H9 (cell line): ENCODE measurements around the gene TMEM125. TPM values are rescaled to one million over a fixed set of nuclear protein-coding genes. Genes with fewer than 3 reads are reported as not detected.

ENCODE experiments used
- DNase-seq: peaks from one replicate; pipeline ENCODE4 v3.0.0-alpha.2; 2017
- H2AFZ ChIP-seq: one replicate; pipeline ENCODE4 v1.6.1; 2013; ENCODE audit warnings: mild to moderate bottlenecking, low read length, control low read depth, moderate library complexity
- H2AK5ac ChIP-seq: 2 replicates; pipeline ENCODE4 v1.6.1; 2013; ENCODE audit warnings: low read length, control low read depth, mixed read lengths; ENCODE audit not compliant: insufficient read length
- H2BK120ac ChIP-seq: one replicate; pipeline ENCODE4 v1.6.1; 2013; ENCODE audit warnings: low read depth, mild to moderate bottlenecking, low read length, control low read depth, inconsistent platforms; ENCODE audit not compliant: poor library complexity, severe bottlenecking
- H2BK12ac ChIP-seq: 2 replicates; pipeline ENCODE4 v1.6.1; 2013; ENCODE audit warnings: low read length, control low read depth, mixed read lengths, low read depth; ENCODE audit not compliant: insufficient read length
- H2BK15ac ChIP-seq: 2 replicates; pipeline ENCODE4 v1.6.1; 2013; ENCODE audit warnings: low read depth, low read length, control low read depth
- H2BK20ac ChIP-seq: one replicate; pipeline ENCODE4 v1.6.1; 2013; ENCODE audit warnings: low read depth, mild to moderate bottlenecking, low read length, control low read depth, inconsistent platforms; ENCODE audit not compliant: poor library complexity, severe bottlenecking
- H2BK5ac ChIP-seq: 2 replicates; pipeline ENCODE4 v1.6.1; 2013; ENCODE audit warnings: low read length, control low read depth, mixed read lengths; ENCODE audit not compliant: insufficient read length
- H3K14ac ChIP-seq: 2 replicates; pipeline ENCODE4 v1.6.1; 2013; ENCODE audit warnings: low read length, control low read depth; ENCODE audit not compliant: insufficient read depth
- H3K18ac ChIP-seq: 2 replicates; pipeline ENCODE4 v1.6.1; 2013; ENCODE audit warnings: low read depth, mild to moderate bottlenecking, mixed read lengths, low read length, control low read depth; ENCODE audit not compliant: insufficient read length
- H3K23ac ChIP-seq: 2 replicates; pipeline ENCODE4 v1.6.1; 2013; ENCODE audit warnings: low read length, control low read depth, mixed read lengths, low read depth; ENCODE audit not compliant: insufficient read length
- H3K23me2 ChIP-seq: 2 replicates; pipeline ENCODE4 v1.6.1; 2013; ENCODE audit warnings: low read depth, mild to moderate bottlenecking, mixed read lengths, low read length, control low read depth; ENCODE audit not compliant: insufficient read length, poor library complexity, severe bottlenecking
- H3K27ac ChIP-seq: 2 replicates; pipeline ENCODE4 v1.5.1; 2013; ENCODE audit warnings: low read length, control low read depth, mixed read lengths, low read depth; ENCODE audit not compliant: insufficient read length
- H3K27me3 ChIP-seq: 2 replicates; pipeline ENCODE4 v1.6.1; 2013; ENCODE audit warnings: low read length, control low read depth, inconsistent platforms; ENCODE audit not compliant: insufficient read depth
- H3K4ac ChIP-seq: 2 replicates; pipeline ENCODE4 v1.6.1; 2013; ENCODE audit warnings: low read depth, mild to moderate bottlenecking, control low read depth, inconsistent platforms, low read length, moderate library complexity
- H3K4me1 ChIP-seq: 2 replicates; pipeline ENCODE4 v1.6.1; 2013; ENCODE audit warnings: low read length, control low read depth, inconsistent platforms; ENCODE audit not compliant: insufficient read depth
- H3K4me2 ChIP-seq: 2 replicates; pipeline ENCODE4 v1.6.1; 2013; ENCODE audit warnings: low read length, control low read depth, mixed read lengths; ENCODE audit not compliant: insufficient read length, insufficient read depth
- H3K56ac ChIP-seq: 2 replicates; pipeline ENCODE4 v1.6.1; 2013; ENCODE audit warnings: low read depth, mild to moderate bottlenecking, mixed read lengths, low read length, control low read depth; ENCODE audit not compliant: insufficient read length
- H3K79me1 ChIP-seq: 2 replicates; pipeline ENCODE4 v1.6.1; 2013; ENCODE audit warnings: low read depth, mild to moderate bottlenecking, moderate library complexity, low read length, control low read depth, inconsistent platforms; ENCODE audit not compliant: insufficient read depth, poor library complexity, severe bottlenecking
- H3K79me2 ChIP-seq: 2 replicates; pipeline ENCODE4 v1.6.1; 2013; ENCODE audit warnings: low read length, control low read depth, inconsistent platforms; ENCODE audit not compliant: insufficient read depth
- H3K9ac ChIP-seq: 2 replicates; pipeline ENCODE4 v1.6.1; 2013; ENCODE audit warnings: low read length, control low read depth, mixed read lengths; ENCODE audit not compliant: insufficient read length; ENCODE audit errors: extremely low read depth
- H3K9me3 ChIP-seq: one replicate; pipeline ENCODE4 v1.6.1; 2013; ENCODE audit warnings: low read depth, low read length, inconsistent platforms; ENCODE audit not compliant: control insufficient read depth
- H3T11ph ChIP-seq: one replicate; pipeline ENCODE4 v1.6.1; 2013; ENCODE audit warnings: mild to moderate bottlenecking, low read length, control low read depth, inconsistent platforms
- H4K20me1 ChIP-seq: one replicate; pipeline ENCODE4 v1.6.1; 2013; ENCODE audit not compliant: control insufficient read depth, insufficient read length, insufficient read depth
- H4K5ac ChIP-seq: 2 replicates; pipeline ENCODE4 v1.6.1; 2013; ENCODE audit warnings: low read depth, mild to moderate bottlenecking, mixed read lengths, low read length, control low read depth; ENCODE audit not compliant: insufficient read length
- H4K8ac ChIP-seq: replicated peaks from 2 replicates; pipeline ENCODE4 v1.6.1; 2013; ENCODE audit warnings: low read length, control low read depth, mixed read lengths, low read depth; ENCODE audit not compliant: insufficient read length
- H4K91ac ChIP-seq: 2 replicates; pipeline ENCODE4 v1.6.1; 2013; ENCODE audit warnings: low read depth, mild to moderate bottlenecking, moderate library complexity, mixed read lengths, low read length, control low read depth; ENCODE audit not compliant: insufficient read length
- H3K27ac Mint-ChIP-seq, 3 experiments: 2 replicates in 2 of 3; 3 replicates in 1 of 3; pipeline ENCODE4 v1.8.0; 2020 to 2021; ENCODE audit warnings: mixed read lengths in 3 of 3, mild to moderate bottlenecking in 1 of 3, moderate library complexity in 1 of 3
- H3K27me3 Mint-ChIP-seq: 2 replicates; pipeline ENCODE4 v1.8.0; 2021; ENCODE audit warnings: low read depth, mild to moderate bottlenecking, moderate library complexity, mixed read lengths
- H3K36me3 Mint-ChIP-seq, 3 experiments: 2 replicates in 2 of 3; 3 replicates in 1 of 3; pipeline ENCODE4 v1.8.0; 2020 to 2021; ENCODE audit warnings: low read depth in 3 of 3, mixed read lengths in 3 of 3; ENCODE audit not compliant: insufficient read depth in 1 of 3
- H3K4me1 Mint-ChIP-seq, 2 experiments: 2 replicates each; pipeline ENCODE4 v1.8.0; 2020; ENCODE audit warnings: mixed read lengths in 2 of 2
- H3K4me3 Mint-ChIP-seq, 2 experiments: 2 replicates in 1 of 2; 3 replicates in 1 of 2; pipeline ENCODE4 v1.8.0; 2020 to 2021; ENCODE audit warnings: mild to moderate bottlenecking in 2 of 2, mixed read lengths in 2 of 2, moderate library complexity in 1 of 2
- H3K9me3 Mint-ChIP-seq, 2 experiments: 2 replicates in 1 of 2; 3 replicates in 1 of 2; pipeline ENCODE4 v1.8.0; 2020; ENCODE audit warnings: mild to moderate bottlenecking in 2 of 2, mixed read lengths in 2 of 2, moderate library complexity in 1 of 2
- WGBS: extraction: QIAGEN DNeasy Blood & Tissue Kit; methylation state at CpG from one replicate; pipeline ENCODE4 v1.1.7; 2013; ENCODE audit warnings: missing lambda C conversion rate, low lambda C conversion rate, mixed read lengths; ENCODE audit not compliant: insufficient read length; ENCODE audit errors: extremely low coverage; 5-methylcytosine and 5-hydroxymethylcytosine counted together
- total RNA-seq: library from RNA; stranded (reverse); gene quantifications from 2 replicates; pipeline ENCODE4 v1.2.1, GENCODE V29; 2021
- TF ChIP-seq, protein P1 (sequence below): fragments of 200-600 bp; sonication (generic); conservative IDR thresholded peaks from 3 replicates; pipeline ENCODE4 v1.8.0; 2021; ENCODE audit warnings: antibody characterized with exemption, mild to moderate bottlenecking

TMEM125 gene
- total RNA-seq, 1 experiment from 2014 or later = 19.6 TPM

DNA sequence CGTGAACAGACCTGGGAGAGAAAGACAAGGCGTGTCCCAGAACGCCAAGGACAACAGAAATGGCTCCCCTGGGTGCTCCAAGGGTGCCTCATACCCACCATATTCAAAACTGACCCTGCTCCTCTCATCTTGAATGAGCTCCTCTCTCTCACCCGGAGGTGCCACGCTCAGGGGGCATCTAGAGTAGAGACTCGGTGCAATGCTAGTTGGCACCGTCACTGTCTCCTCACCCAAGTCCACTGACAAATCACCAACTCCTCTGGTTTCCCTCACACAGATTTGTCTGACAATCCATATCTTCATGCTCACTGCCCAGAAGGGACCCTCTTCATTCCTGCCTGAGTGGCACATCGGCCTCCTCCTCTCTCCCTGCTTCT is 5.0 kb downstream of the TMEM125 start:
- no peak overlapping the region for H3K18ac ChIP-seq
- H2BK5ac ChIP-seq = no peak overlapping the region
- Mint-ChIP-seq H3K4me1 (peaks cover 16 to 20% of the 10 kb centered on the region in 2 experiments), H3K36me3 (peaks cover 4 to 26% (median 14%) of the 10 kb centered on the region in 3 experiments; a peak in 6 of 7 replicates), H3K4me3 (no peak overlapping the region), H3K27me3 (peaks cover 3% of the 10 kb centered on the region), H3K9me3 (no peaks in the 10 kb centered on the region), H3K27ac (peak overlapping the region; percentile 38 to 73 (median 55); a peak in 6 of 7 replicates)
- H2AFZ ChIP-seq = no peak overlapping the region
- H3K4me1 ChIP-seq = peaks cover 5% of the 10 kb centered on the region; the same call in 1 of the 2 replicates
- no peak overlapping the region for H2BK120ac ChIP-seq
- no peaks in the 10 kb centered on the region for H3K79me2 ChIP-seq
- no peak overlapping the region for H3K56ac ChIP-seq
- no peaks in the 10 kb centered on the region for H3K79me1 ChIP-seq
- TF ChIP-seq, protein P1, sequence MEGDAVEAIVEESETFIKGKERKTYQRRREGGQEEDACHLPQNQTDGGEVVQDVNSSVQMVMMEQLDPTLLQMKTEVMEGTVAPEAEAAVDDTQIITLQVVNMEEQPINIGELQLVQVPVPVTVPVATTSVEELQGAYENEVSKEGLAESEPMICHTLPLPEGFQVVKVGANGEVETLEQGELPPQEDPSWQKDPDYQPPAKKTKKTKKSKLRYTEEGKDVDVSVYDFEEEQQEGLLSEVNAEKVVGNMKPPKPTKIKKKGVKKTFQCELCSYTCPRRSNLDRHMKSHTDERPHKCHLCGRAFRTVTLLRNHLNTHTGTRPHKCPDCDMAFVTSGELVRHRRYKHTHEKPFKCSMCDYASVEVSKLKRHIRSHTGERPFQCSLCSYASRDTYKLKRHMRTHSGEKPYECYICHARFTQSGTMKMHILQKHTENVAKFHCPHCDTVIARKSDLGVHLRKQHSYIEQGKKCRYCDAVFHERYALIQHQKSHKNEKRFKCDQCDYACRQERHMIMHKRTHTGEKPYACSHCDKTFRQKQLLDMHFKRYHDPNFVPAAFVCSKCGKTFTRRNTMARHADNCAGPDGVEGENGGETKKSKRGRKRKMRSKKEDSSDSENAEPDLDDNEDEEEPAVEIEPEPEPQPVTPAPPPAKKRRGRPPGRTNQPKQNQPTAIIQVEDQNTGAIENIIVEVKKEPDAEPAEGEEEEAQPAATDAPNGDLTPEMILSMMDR = no peak
- no peaks in the 10 kb centered on the region for H3K9me3 ChIP-seq
- H3K23me2 ChIP-seq = peaks cover 6% of the 10 kb centered on the region
- DNase-seq = no peak
- H3K14ac ChIP-seq = no peak overlapping the region
- no peak overlapping the region for H3T11ph ChIP-seq
- H3K23ac ChIP-seq = no peak overlapping the region
- no peak overlapping the region for H4K5ac ChIP-seq
- no peak overlapping the region for H2BK15ac ChIP-seq
- H4K91ac ChIP-seq = no peak overlapping the region
- H3K27ac ChIP-seq = no peak overlapping the region
- no peak overlapping the region for H3K4me2 ChIP-seq
- peaks cover 3% of the 10 kb centered on the region for H4K20me1 ChIP-seq
- no peak overlapping the region for H4K8ac ChIP-seq
- H3K9ac ChIP-seq = no peak overlapping the region
- H2BK12ac ChIP-seq = no peak overlapping the region
- no peak overlapping the region for H2AK5ac ChIP-seq
- no peaks in the 10 kb centered on the region for H3K27me3 ChIP-seq
- no peak overlapping the region for H3K4ac ChIP-seq
- WGBS = no CpG with 5 or more reads among the region's 8 CpGs
- H2BK20ac ChIP-seq = no peak overlapping the region
